RCC 7860 (cell line): ENCODE results near the gene ZNF22.

Source experiments
- DNase-seq: peaks from one replicate; pipeline ENCODE4 v3.0.0-alpha.2; 2015; ENCODE audit warnings: low spot score
- FAIRE-seq: peaks from 2 replicates; lab custom pipeline; 2012; peaks lifted over from hg19 to GRCh38; lab: Jason Lieb, UNC

ZNF22 gene

DNA sequence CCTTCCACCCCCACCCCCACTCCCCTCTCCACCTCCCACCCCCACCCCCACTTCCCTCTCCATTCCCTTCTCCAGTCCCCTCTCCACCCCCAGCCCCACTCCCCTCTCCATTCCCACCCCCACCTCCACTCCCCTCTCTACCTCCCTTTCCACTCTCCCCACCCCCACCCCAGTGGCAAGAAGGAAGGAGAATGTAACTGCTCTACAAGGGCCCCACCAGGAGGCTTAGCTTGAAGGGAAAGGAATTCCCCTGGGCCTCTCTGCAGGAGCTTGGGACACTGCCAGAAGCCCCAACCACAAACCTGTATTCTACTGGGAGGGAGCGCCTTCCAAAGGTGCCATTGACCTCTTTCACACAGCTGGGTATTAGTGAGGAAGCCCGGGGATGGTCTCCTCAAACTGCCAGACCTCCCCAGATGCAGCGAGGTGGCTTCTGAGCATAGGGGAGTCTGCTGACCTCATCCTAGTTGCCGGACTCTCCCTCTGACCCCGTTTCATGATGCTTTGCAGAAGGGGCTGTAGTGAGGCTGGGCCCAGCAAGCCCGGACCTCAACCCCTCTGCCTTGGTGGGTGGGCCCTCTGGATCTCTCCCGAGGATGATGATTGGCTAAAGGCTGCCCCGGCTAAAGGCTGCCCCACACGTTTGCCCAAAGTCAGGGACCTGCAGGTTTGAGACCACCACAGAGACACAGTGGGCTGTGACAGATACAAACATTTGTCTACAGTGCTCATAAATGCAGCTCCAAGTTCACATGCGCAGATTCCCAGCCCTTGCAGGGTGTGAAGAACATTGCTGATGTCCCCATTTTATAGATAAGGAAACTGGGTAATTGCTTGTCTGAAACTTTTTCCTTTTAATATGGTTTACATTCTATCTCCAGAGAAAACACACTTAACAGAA is 25.0 kb upstream of the ZNF22 start:
- DNase-seq (peak; percentile 95), FAIRE-seq (peak; percentile 82)

DNA sequence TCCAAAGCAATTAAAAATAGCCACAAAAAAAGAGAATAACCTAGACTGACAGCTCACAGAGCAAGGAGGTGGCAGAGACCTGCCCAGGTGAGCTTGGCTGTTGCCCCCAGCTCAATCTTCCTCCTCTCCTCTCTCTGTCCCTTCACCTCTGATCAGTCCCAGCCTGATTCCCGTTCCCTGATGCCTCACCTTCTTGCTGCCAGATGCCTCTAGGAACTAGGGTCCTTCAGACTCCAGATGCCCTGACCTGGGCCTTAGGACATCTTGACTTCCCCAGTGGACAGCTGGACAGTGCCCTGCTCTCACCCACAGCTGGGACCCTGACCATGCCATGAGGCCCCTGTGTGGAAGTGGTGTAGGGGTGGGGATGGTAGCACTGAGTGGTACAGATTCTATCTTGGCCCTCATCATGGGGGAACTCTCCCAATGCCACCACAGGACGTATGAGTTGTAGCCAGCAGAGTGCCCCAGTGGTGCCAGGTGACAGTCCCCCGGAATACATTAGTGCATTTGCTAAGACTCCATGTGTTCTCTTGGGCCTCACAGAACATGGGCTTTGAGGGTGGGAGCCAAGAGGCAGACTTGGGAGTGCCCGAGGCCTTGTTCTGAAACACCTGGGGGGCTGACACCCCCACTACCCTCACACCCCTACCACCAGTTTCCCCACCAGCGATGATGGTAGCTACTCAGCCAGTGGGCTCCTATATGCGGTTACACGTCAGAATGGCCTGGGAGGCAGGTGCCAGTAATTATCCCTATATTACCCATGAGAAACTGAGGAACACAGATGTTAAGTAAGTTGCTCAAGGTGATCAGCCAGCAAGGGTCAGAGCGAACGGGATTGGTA is 24.1 kb upstream of the ZNF22 start:
- DNase-seq (no peak), FAIRE-seq (no peak)

DNA sequence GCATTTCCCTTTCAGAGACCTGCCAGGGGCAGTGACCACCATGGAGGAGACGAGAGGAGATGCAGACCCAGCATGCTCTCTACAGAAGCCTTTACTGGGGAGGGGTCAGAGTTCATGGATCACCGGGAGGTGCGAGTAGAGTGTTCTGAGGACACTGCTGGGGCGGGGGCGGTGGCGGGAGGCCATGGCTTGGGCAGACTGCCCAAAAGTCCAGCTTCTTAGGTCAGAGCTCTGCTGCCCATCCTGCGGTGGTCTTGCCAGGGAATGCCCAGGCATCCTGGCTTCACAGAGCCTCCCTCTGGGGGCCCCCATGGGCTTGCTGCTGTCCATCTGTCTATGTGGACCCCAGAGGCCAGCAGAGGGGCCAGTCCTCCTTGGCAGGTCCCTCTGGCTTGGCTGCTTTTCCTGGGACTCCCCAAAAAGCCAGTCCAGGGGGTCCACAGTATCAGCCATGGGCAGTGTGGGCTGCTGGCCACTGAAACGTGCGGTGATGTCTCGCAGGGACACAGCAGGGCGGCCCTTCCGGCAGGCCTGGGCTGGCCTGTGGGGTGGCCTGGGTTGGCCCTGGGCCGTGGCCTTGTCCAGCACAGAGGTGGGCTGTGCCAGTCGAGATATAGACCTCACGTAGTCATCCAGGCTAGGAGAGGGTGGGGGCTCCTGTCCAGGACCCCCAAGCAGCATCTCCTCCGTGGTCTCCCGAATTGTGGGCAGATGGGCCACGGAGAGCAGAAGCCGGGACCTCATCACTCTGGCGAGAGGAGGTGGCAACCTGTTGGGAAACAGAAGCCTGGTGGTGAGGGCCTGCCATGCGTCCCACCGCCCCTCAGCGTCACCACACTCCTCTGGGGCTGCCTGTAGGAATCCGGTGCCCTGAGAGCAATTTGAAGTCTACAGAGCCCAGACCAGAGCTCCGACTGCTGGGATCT is 23.2 kb upstream of the ZNF22 start:
- FAIRE-seq (no peak), DNase-seq (peak; percentile 24)

DNA sequence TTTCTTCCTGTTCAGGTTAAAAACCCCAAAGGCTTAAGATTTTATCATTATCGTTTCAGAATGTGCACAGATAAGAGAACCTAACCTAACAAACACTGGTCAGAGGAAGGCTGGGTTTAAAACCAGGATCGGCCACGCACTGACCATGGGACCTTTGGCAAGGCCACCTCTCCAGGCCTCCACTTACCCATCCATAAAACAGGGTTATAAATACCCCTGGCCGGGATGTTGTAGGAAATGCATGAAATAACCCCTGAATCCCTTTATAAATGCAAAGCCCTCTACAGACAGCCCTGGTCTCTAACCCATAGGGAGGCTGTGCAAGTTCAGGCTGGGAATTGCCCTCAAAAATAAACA is 22.5 kb upstream of the ZNF22 start:
- FAIRE-seq (no peak), DNase-seq (no peak)

DNA sequence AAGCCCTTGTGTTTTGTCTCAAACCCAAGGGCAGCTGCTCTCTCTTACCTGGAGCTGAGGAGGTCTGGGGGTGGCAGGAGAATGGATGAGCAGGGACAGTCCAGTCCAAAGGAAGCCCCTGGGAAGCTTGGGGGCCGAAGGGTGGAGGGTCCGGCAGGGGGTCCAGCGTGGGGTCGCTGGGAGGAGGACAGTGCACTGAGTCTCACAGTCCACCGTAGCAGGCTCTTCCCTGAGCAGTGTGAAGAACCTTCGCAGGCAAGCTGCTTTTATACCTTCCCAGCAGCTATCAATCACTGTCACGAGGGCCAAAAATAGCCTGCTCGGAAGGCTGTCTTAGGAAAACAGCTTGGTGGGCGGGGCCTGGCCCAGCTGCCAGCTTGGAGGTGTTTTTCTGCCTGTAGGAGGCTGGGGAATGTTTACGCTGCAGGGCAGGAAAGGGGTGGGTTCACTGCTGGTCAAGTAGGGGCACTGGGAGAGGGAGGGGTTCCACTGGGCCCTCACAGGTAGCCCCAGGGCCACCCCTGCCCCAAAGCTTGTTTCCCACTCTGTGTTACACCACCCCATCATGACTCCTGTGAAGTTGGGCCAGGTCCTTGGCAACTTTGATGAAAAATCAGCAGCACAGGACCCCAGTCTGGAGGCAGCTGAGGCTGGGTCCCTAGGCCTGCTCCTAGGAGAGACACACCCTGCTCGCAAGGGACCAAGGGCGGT is 22.0 kb upstream of the ZNF22 start, which contains the start of gene DEPP1:
Gene DEPP1 (minus strand): TSS at position 240 of the 711 bp plus-strand sequence. CDS start 779 bp downstream, outside the sequence.
- FAIRE-seq (peak; percentile 79), DNase-seq (peak; percentile 93)

DNA sequence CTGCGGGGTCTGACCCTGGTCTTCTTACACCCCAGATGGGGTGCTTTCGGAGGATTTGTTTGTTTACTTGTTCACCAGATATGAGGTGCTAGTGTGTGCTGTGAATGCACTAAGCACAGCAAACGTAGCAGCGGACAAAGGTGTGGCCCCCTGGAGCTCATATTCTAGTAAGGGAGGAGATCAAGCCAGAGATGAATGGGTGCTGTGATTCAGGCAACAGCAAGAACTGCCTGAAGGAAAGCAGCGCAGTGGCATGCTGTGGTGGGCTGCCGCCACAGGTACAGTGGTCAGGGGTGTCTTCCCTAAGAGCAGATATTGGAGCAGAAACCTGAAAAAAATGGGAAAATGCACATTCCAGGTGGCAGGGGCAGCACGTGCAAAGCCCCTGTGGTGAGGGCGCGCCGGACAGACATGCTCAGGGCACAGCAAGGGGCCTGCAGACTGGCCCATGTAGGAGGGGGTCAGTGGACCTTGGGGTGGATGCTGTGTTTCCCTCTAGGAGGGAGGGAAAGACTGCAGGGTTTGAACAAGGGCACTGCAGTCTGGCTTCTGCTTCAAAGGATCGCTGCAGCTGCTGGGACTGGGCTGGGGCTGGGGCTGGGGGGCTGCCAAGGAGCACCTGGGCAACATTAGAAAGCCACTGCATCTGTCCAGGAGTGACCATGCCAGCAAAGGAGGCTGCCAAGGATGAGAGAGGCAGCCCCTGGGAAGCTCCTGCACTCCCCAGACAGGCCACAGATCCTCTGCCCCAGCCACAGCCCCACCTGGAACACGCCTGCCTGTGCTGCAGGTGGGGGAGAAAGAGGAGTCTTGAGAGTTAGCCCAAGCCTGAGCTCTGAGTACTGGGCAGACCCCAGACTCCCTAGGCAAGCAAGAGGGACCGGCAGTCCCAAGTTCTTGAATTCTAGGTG is 21.2 kb upstream of the ZNF22 start:
- DNase-seq = no peak
- no peak for FAIRE-seq

DNA sequence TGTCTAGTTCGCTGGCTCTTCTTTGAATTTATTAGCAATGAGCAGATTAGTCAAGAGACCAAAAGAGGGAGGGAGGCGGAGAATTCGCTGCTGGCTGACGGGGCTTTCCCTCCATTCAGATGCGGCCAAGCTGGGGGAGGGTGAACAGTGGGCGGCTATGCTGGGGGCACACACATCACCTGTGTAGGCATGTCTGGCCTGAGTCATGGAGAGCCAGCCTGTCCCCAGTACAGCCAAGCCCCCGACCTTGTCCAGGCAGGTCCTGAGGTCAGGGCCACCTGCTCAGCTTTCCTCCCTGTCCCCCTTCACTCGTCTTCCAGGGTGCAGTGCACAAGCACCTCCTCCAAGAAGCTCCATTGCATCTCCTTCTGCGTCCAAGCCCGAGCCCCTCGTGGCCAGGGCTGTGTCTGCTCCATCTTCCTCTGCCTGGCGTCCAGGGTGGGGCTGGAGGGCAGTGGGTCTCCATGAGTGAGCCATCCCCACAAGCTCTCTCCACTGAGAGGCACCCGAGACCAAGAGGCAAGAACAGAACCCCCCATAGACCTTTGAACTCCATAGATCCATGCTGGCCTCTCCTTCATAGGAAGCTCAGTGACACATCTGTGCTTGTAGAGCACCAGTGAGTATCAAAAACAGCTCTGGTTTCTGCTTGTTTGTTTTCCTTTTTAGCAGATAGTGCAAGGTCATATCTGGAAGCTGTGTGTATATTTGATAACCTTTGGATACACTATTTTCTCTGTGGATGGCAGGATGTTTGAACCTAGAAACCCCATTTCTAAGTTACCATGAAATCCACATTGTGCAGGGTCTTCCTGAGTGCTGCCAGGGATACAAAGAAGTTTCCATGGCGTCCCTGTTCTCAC is 20.2 kb upstream of the ZNF22 start:
- FAIRE-seq = no peak
- peak; percentile 51 for DNase-seq

DNA sequence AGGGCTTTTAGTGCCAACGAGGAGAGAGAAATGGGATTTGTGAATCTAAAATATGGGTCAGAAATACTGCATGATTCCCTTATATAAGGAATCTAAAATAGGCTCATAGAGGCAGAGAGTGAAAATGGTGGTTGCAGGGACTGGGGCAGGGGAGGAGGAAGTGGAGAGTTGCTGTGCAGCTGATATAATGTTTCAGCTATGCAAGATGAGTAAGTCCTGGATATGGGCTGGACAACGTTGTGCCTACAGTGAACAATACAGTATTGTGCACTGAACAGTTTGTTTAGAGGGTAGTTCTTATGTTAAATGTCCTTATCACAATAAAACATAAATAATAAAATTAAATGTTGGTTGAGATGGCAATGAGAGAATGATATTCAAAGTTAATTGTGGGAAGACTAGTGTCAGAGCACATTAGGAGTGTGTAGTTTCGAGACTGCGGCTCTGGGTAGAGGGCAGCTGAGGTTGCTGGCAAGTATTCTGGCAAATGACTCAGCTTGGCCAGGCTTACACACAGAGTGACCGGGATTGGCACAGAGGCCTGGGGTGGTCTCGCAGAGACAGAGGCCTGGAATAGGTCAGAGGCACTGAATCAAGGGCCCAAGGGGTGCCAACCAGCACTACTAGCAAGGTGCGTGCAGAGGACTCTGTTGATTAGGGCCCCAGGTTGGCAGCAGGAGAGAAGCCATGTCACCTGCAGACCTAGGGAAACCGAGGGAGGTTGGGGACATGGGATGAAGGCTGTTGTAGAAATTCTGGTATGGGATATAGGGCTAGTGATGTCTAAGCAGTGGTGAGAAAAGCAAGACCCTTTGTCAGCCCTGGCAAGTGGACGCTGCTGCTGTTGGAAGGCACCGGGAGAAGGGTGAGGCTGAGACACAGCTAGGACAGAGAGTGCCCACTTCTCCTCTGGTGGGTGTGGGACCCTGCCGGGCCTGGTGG is 19.3 kb upstream of the ZNF22 start:
- DNase-seq (peak; percentile 87), FAIRE-seq (peak; percentile 94)

DNA sequence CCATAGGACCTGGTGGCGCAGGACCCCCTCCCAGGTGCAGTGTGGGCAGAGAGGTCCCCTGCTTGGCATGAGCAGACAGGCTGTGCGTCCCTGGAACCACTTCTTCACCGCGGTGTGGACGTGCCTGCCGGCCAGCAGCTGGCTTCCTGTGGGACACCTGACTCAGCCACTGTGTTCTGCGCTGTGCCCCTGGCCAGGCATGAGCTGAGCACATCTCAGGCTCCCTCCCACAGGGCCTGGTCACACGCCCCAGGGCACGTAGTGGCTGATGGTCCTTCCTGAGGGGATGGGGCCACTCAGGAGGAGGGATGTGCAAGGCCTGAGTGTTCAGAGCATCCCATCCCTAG is 18.6 kb upstream of the ZNF22 start:
- DNase-seq (peak; percentile 90), FAIRE-seq (peak; percentile 86)

DNA sequence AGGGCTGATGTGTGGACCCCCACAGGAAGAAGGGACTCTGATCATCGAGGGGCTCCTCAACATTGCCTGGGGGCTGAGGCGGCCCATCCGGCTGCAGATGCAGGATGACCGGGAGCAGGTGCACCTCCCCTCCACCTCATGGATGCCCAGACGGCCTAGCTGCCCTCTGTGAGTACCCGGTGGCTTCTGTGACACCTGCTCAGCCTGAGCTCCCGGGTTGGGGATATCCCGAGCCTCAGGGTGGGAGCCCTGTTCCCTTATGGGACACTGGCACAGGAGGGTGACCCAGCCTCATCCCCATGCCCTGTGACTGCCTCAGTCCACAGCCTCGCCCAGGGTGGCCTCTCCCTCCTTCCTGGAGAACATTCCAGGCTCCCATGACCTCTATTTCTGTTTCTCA is 18.2 kb upstream of the ZNF22 start:
- DNase-seq (no peak), FAIRE-seq (no peak)

DNA sequence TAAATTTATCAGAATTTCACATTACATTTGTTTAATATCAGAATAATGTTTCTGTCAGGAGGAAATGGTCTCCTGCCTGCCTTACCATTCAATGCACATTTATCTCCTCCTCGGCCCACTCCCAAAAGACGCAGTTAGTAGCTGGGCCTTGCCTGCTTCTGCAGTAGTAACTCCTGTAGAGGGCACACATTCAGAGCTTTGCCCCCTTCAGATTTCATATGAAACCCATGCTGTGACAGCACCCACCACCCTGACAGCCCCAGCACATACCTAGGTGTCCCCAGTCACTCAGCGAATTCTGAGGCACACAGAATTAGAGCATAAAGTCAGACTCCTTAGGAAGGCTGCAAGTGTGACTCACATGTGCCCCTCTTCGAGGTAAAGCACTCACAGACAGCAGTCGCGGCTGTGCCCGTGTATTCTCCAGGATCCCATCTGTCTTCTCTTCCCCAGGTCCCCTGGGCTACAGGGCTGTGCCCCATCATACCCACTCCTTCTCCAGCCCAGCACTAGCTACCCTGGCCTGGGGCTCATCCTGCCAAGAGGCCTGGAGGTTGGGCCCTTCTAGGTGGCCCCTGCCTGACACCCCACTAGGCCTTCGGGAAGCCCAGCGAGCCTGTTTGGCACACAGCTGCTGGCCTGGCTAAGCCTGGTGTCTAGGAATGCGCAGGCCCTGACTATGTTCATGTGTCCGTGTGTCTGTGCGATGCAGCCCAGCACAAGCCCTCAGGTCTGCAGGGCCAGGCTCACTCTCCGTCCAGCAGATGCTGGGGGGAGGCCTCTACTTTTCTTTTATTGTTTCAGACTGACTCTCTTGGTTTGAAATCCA is 17.4 kb upstream of the ZNF22 start:
- DNase-seq (no peak), FAIRE-seq (no peak)

DNA sequence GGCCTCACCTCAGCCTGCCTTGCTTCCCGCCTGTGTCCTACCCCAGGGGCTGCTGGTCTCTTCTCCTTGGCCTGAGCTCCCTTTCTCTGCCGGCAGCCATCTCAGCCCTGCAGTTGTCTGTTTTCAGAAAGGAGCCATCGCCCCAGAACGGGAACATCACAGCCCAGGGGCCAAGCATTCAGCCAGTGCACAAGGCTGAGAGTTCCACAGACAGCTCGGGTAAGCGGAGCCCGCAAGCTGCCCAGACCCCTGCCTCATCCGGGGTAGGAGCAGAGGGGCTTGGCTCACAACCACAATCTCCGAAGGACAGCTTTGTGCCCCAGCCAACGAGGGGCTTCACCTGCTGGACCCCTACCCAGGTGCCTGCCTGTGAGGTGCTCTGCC is 16.8 kb upstream of the ZNF22 start:
- FAIRE-seq (no peak), DNase-seq (no peak)

DNA sequence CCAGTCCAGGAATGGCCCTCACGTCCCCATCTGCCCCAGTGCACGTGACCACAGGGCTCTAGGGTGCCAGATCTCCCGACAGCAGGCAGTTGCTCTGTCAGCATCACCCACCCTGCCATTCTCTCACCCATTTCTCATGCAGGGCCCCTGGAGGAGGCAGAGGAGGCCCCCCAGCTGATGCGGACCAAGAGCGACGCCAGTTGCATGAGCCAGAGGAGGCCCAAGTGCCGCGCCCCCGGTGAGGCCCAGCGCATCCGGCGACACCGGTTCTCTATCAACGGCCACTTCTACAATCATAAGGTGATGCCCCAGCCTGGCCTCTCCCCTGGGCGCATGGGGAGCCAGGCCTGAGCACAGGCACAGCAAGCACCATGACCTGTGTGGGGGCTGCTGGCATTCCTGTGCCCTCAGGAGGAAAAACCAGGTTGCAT is 16.0 kb upstream of the ZNF22 start:
- no peak for FAIRE-seq

DNA sequence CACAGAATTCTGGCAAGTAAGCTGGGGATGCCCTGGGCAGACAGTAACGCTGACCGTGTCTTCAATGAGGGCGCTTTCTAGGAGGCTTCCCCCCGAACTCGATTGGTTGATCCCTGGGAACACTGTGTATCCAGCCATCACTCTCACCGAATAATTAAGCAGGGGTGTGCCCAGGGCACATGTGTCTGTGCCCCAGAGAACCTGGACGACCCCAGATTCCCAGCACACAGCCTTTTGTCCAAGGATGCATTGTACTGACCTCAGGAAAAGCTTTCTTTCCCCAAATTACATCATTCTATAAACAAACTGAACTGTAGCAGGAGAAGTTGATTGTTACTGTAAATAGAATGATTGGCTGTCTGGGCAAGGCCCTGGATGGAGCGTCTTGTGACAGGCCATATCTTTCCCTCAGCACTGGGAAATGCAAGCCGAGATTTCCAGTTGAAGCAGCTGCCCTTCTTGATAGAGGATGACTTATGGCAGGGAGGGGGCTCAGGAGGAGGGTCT is 15.5 kb upstream of the ZNF22 start:
- no peak for FAIRE-seq
- no peak for DNase-seq

More for the DNA sequence above, 16.0 kb upstream of the ZNF22 start:
- DNase-seq = no peak

DNA sequence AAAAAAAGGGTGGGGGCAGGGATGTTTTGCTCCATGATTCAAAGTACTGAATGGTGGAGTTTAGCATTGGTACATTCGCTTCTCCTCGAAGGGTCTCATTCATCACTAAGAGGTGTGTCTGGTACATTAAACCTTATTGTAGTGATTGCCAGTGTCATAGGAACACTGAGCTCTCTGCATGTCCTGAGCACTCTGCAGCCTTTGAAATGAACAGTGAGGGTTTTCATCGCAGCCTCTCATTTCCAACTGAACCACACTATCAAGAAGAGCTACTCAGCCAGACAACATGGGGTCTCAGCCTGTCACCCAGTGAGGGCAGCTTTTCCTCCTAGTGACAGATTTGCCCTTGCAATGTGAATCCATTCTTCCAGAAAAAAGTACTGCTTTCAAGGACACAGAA is 14.5 kb upstream of the ZNF22 start:
- no peak for FAIRE-seq
- no peak for DNase-seq

DNA sequence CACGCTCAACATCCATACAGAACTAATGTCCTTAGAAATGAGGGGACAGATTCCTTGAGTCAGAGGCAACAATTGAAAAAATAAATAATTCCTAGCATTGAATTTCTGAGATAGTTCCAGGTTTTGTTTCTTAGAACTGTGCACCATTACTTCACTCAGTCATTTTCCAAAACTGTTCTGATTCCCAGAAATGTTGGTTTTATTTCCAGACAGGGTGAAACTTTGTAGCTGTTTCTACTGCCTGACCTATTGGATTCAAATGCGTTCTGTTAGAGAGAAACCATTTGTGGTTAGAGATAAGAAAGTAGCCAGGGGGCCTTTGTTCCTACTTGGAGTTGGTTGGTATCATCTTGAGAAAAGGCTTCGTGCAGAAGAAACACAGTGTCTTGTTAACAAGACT is 14.1 kb upstream of the ZNF22 start:
- no peak for FAIRE-seq
- no peak for DNase-seq
